SK-N-DZ (cell line): ENCODE results near the gene GPR141.

ENCODE experiments used
- DNase-seq: peaks from one replicate; pipeline ENCODE4 v3.0.0-alpha.2; 2015; ENCODE audit warnings: low spot score

GPR141 gene

GRCh38 chr7:37784015-37784414 is 100.4 kb downstream of the GPR141 start:
- DNase-seq = no peak

DNA sequence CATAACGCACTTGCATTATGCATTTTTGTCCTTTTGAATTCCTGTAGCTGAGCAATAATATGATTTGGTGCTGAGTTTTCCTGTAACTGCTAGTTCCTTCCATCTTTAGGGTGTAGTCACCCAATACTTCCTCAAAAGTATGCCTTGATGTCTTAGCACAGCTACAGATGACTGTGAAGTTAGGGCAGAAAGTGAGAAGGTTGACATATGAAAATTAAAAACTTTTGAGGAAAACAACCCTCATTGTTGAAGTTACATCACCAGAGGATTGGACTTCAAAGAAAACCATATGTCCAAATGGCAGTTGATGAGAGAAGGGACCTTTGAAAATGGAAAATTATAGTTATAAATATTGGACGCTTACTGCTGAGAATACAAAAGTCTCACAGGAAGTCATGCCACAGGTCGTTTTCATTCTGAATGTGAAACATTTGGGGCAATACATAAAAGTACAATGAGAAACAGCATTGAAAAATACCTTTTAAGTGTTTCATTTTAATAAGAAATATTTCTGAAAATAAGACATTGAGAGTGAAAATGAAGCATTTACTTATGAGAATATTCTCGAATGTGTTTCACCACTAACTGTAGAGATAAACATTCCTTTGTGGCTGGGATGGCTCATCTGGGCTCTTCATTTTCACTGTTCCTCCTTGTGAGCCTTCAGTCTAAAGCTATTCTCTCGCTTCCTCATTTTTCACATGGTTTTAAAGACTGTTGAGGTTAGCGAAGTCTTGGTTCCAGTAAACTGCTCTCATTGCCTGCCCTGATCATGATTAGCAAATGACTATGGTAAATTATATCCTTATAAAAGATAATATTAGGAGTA is 103.4 kb downstream of the GPR141 start:
- DNase-seq = no peak
